HG02981 (cell line): ENCODE results near the gene AMBP.

ENCODE experiments used
- ATAC-seq: cut with Tn5 transposase; IDR thresholded peaks from one replicate; pipeline ENCODE4 v1.9.1; 2021; ENCODE audit warnings: mild to moderate bottlenecking, moderate library complexity; ENCODE audit not compliant: unreplicated experiment

The AMBP gene

DNA sequence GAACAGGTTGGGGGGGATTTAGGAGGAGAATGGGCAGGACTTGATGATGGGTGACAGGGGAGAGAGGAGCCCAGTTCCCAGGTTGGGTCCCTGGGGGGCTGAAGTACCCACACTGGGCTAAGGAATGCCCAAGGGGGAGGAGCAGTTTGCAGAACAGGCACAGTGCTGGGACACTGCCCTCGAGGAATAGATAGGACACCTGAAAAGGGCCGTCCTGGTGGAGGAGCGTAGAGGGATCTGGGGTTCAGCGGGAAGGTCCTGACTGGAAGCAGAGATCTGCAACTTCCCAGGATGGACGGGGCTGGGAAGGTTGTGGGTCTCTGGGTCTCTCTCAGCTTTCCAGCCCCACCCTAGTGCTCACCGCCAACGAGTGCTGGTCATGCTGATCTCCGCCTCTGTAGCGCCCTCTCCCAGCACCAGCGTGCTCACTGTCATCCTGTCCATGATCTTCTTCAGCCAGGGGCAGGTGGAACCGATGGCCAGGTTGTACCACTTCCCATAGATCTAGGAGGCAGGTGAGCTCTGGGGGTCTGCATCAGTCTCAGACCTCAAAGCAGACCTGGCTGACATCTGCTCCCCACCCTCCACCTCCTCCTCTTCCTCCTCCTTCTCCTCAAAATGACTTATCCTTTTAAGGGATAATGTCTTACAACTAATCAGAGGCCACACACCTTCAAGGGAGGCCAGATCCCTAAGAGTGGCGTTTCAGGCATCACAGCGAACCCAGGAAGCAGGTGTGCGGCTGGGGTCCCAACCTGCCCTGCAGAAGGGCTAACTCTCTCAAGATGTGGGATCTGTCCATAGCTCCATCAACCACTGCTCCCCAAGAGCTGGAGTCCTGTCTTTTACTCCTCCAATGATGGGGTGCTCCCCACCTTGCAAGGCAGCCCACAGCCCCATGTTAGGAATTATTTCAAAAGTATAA lies 1.6 kb downstream of the AMBP start:
- ATAC-seq = no peak

DNA sequence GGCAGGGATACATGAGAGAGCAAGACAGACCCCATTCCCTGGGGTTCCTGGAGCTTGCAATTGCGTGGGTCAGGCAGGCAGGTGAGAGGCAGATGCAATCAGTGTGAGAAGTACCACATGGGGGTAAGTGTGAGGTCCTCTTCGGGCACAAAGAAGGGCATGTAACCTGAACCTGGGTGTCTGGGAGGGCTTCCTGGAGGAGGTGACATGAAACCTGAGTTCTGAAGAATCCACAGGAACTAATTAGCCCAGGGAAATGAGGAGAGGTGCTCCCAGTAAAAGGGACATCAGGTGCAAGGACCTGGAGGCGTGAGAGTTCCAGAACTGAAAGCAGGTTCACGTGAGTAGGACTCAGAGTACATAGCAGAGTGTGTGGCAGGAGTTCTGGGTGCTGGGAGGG lies 2.5 kb downstream of the AMBP start:
- ATAC-seq = no peak

DNA sequence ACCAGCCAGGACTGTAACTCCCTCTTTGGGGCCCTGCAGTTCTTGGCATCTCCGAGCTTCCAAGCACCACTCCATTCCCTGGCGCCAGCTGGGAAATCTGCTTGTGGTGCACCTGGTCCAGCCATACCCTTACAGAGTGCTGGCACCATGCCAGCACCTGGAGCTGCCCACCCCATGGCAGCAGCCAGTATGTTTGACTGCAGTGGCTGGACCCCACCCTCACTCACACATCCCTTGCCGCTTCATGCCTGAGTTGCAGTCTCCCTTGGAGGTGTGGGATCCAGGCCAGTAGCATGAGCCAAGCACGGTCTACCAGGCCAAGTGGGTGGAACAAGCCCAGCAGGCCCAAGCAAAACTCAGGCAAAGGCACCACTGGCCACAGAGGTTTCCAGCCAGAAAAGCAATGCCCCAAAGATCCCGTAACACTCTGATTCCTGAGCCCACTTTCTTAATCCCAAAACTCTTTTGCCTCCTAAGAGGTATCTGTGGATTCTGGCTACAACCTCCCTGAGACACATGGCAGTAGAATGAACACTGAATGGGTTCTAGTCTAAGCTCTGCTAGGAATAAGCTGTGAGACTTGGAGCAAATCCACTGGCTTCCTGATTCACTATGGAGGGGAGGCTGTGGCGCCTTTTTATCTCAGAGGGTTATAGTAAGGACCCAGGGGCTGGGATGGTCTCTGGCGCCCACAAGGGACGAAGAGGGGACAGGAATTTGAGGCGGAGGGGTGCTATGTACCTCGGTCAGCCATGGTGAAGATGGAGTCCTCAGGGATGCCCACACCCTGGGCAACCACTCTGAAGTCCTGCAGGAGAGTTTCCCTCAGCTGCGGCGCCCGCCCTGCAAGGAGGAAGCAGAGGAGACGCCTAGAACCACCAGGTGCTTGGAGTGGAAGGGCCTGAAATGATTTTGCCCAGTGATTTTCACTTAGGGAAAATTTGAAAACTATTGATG lies 5.6 kb downstream of the AMBP start:
- ATAC-seq = no peak

- no peak for ATAC-seq
Observed at GRCh38 chr9:114071197-114071795, 6.8 kb downstream of the AMBP start.

DNA sequence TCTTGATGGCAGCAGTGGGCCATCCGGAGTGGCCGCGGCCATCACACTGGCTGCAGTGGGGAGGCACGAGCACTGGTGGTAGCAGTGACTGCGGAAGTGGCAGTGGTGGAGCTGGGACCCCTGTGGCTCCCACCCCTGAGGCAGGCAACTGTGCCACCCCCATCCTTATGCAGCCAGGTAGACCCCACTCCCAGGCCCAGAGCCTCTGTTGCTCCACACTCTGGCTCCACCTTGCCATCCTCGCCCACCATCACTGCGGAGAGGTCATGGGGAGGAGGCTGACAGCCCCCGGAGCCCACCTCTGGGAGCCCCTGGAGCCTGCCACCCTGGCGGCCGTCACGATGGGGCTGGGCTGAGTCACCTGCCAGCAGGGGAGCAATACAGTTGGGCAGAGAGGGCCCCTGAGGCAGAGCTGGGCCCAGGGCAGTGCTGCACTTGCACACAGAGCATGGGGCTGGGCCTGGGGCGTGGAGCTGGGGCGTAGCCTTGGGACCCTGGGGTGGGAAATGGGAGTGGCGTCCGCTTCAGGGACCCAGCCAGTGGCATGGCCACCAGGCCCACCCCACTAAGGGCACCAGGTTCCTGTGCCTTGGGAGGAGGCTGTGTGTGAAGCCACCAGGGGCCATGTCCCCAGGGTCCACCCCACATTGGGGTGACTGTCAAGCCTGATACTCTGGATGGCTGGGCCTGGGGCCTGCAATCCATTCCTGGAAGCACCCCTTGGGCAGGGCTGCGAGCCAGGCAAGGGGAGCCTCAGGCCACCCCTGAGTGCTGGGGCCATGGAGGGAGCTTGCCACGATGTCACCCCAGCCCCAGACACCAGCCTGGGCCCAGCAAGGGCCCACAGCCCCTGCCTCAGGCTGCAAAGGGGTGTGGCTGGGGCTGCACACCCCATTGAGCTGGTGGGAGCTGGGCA lies 7.7 kb downstream of the AMBP start:
- ATAC-seq = no peak

DNA sequence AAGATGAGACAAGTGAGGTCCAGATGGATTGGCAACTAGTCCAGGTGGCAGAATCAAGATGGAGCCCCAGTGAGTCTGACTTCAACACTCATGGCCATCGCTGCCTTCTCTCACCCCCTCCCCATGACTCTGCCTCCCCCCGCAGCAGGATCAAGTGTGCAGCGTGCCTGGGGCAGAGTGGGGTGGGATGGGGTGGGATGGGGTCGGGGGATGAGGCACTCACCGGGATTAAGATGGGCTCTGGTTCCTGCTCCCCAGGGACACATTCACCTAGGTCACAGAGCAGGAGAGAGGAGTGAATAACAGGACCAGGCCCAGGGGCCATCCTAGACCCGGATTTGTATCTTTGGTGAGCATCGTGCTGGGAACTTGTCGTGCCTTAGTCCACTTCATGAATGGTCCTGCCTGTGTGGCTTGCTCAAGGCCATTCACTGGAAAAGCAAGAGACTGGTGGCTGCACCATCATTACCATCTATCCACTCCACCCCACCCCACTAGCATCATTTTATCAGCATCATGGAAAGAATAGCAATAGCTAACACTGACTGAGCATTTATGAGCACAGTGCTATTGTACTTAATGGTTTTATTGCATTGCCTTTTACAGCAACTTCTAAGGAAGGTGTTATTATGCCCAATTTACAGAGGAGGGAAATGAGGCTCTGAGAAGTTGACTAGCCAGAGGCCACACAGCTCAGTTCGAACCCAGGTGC lies 8.5 kb downstream of the AMBP start:
- ATAC-seq = no peak

GRCh38 chr9:114065304-114065703 lies 12.8 kb downstream of the AMBP start:
- ATAC-seq = no peak

- ATAC-seq = no peak
Observed at GRCh38 chr9:114061830-114062474, 16.1 kb downstream of the AMBP start.

GRCh38 chr9:114061292-114061691 lies 16.8 kb downstream of the AMBP start:
- ATAC-seq = no peak

- ATAC-seq = no peak
Observed at GRCh38 chr9:114060711-114061110, 17.4 kb downstream of the AMBP start.

- ATAC-seq = no peak
Observed at GRCh38 chr9:114060070-114060469, 18.0 kb downstream of the AMBP start.

GRCh38 chr9:114059047-114059803 lies 18.9 kb downstream of the AMBP start:
- ATAC-seq = no peak

DNA sequence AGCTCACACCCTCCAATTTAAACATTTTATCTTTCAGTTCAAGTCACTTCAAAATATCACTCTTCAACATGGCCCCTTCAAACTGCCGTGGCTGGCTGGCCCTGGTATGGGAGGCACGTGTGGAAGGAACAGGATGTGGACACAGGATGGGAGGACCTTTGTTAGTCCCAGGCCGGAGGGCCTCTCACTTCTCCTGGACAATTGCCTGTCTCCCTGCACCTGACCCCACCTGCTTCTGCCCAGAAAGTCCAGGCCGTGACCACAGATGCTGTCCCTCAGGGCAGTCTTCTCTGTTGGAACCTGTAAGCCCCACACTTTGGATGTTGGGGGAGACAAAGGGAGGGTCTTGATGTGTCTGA lies 19.4 kb downstream of the AMBP start:
- ATAC-seq = no peak

DNA sequence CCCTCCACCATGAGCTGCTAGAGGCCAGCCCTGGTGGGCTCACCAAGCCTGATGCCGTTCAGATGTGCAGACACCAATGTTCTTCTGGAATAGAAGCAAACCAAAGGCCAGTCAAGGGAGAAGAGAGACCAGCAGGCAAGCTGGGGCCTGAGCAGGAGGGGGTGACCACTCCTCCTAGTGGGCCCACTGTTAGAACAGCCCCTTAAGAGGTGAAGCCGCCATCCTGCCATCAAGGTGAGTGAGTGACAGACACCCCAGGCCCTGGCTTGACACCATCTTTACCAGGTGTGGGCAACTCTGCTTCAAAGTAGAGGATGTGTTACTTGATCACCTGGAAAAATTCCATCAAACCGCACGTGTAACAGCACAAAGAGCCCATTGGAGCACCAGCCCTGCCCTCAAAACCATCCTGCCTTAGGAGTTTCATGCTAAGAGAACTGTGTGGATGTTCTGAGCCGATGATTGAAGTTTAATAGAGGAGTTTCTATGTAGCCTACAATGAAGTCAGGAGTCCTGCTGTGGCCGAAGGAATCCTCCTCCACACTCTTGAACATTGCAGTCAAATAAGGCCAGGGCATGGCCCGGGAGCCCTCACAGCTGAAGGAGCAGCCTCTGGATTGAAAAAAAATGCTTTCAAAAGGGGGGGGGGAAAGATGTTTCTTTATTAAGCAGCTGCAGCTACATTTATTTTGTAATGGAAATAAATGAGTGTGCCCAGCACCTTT lies 20.8 kb downstream of the AMBP start:
- ATAC-seq = no peak

DNA sequence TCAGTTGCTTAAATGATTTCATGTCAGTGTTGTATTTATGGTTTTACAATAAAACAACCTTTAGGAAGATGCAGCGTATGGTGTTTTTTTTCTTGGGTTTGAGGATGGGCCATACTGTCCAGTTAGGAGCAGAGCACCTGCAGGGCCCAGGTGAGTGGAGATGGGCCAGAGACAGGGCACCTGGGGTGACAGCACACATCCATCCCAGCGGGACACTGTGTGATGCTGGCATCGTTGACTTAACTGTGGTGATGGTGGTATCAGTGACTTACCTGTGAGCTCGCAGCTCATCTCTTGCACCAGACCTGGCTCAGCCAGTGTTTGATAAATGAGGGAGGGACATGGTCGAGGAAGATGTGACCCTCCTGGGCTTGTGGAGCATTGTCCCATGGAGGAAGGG lies 21.6 kb downstream of the AMBP start:
- no peak for ATAC-seq

- no peak for ATAC-seq
Observed at GRCh38 chr9:114055894-114056293, 22.2 kb downstream of the AMBP start.

DNA sequence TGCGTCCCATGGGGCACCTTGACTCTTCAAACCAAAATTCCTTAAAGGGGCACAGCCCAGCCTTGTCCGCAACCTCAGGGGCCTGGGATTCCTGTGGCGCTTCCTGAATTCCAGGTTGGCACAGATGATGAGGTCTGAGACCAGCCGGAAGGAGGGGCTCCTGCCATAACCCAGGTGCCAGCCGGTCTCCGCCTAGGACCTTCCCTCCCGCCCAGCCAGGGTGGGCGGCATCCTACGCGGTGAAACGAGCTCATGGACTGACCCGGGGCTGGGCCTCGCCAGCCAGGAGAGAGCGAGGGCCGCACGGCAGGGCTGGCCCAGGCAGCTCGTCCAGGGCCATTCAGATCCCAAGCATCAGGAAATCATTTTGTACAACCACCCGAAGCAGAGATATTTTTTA lies 23.0 kb downstream of the AMBP start:
- ATAC-seq = no peak

DNA sequence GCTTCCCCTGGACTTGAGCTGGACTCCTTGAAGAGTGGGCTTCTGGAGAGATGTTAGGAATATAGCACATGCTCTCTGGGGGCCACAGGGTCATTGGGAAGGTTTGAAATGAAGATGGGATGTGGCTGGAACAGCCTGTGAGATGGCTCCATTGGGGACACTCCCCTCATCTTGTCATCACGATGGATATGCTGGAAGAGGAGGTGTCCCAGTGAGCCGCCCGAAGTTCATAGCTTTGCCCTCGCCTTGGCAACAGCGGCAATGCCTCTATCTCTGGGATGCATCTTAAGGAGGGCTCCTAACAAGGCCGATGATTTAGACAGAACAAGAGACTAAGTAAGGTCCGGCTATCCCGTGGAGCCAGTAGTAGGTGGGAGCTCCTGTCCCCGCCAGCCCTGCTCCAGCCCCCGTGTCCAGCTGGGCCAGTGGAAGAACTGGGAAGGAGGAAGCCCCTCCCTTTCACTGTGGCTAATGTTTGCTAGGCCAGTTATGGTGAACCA lies 23.9 kb downstream of the AMBP start:
- ATAC-seq = no peak
